ENCODE data around the gene LRRC7.

Gene LRRC7

GRCh38 chr1:69993810-69994209 lies 426.1 kb downstream of the LRRC7 start:
- H3K36me3 ChIP-seq (ENCODE audit: insufficient read depth, low read length): no peaks in the 10 kb centered on the region
- TF ChIP-seq CTCF (conservative IDR thresholded peaks at IDR 0.05; ENCODE audit: low read length) (no peak), EZH2phosphoT487 (IDR thresholded peaks at IDR 0.05; ENCODE audit: borderline replicate concordance) (no peak)

GRCh38 chr1:69994241-69994640 lies 426.5 kb downstream of the LRRC7 start:
- Histone ChIP-seq H3K9me3 (ENCODE audit: insufficient read depth, low read depth, low read length) (no peaks in the 10 kb centered on the region), H3K36me3 (ENCODE audit: insufficient read depth, low read length) (no peaks in the 10 kb centered on the region), H3K4me1 (ENCODE audit: insufficient read depth, low read length, poor library complexity, severe bottlenecking) (peaks cover 3% of the 10 kb centered on the region), H3K4me2 (ENCODE audit: low read depth, low read length, poor library complexity, severe bottlenecking) (no peak overlapping the region), H3K79me2 (ENCODE audit: insufficient read depth, low read length) (no peaks in the 10 kb centered on the region), H3K27me3 (ENCODE audit: insufficient read depth, low read length, poor library complexity, severe bottlenecking) (no peaks in the 10 kb centered on the region), H3F3A (ENCODE audit: low read depth) (no peaks in the 10 kb centered on the region), H3K9ac (ENCODE audit: low read depth, low read length, poor library complexity, severe bottlenecking) (no peak overlapping the region), H4K20me1 (ENCODE audit: insufficient read depth, low read length, poor library complexity, severe bottlenecking) (no peaks in the 10 kb centered on the region), H3K9me2 (replicated peaks; ENCODE audit: low read depth, low read length) (no peaks in the 10 kb centered on the region), H2AFZ (ENCODE audit: low read length) (0 out of 2 replicates have a peak overlapping the region, but pooled peaks have one; percentile 23), H3K4me3 (ENCODE audit: low read length, poor library complexity, severe bottlenecking) (no peak overlapping the region)
- TF ChIP-seq CTCF (conservative IDR thresholded peaks at IDR 0.05; ENCODE audit: low read length): no peak
- no peak for TF ChIP-seq EZH2phosphoT487 (IDR thresholded peaks at IDR 0.05; ENCODE audit: borderline replicate concordance)

More at GRCh38 chr1:69993810-69994209, 426.1 kb downstream of the LRRC7 start:
- Histone ChIP-seq H3K79me2 (ENCODE audit: insufficient read depth, low read length) (no peaks in the 10 kb centered on the region), H3K4me2 (ENCODE audit: low read depth, low read length, poor library complexity, severe bottlenecking) (no peak overlapping the region), H3K4me1 (ENCODE audit: insufficient read depth, low read length, poor library complexity, severe bottlenecking) (peaks cover 3% of the 10 kb centered on the region), H3K9me3 (ENCODE audit: insufficient read depth, low read depth, low read length) (no peaks in the 10 kb centered on the region), H3K9ac (ENCODE audit: low read depth, low read length, poor library complexity, severe bottlenecking) (no peak overlapping the region), H3K27me3 (ENCODE audit: insufficient read depth, low read length, poor library complexity, severe bottlenecking) (no peaks in the 10 kb centered on the region), H3K4me3 (ENCODE audit: low read length, poor library complexity, severe bottlenecking) (no peak overlapping the region), H3K9me2 (replicated peaks; ENCODE audit: low read depth, low read length) (no peaks in the 10 kb centered on the region), H4K20me1 (ENCODE audit: insufficient read depth, low read length, poor library complexity, severe bottlenecking) (no peaks in the 10 kb centered on the region), H2AFZ (ENCODE audit: low read length) (no peak overlapping the region), H3F3A (ENCODE audit: low read depth) (no peaks in the 10 kb centered on the region)

GRCh38 chr1:69998847-69999246 lies 431.1 kb downstream of the LRRC7 start:
- Histone ChIP-seq H3K36me3 (ENCODE audit: insufficient read depth, low read length) (no peaks in the 10 kb centered on the region), H2AFZ (ENCODE audit: low read length) (no peak overlapping the region), H3K4me2 (ENCODE audit: low read depth, low read length, poor library complexity, severe bottlenecking) (no peak overlapping the region), H3K79me2 (ENCODE audit: insufficient read depth, low read length) (no peaks in the 10 kb centered on the region), H3K9me3 (ENCODE audit: insufficient read depth, low read depth, low read length) (no peaks in the 10 kb centered on the region), H3K4me3 (ENCODE audit: low read length, poor library complexity, severe bottlenecking) (no peak overlapping the region), H4K20me1 (ENCODE audit: insufficient read depth, low read length, poor library complexity, severe bottlenecking) (no peaks in the 10 kb centered on the region), H3F3A (ENCODE audit: low read depth) (no peaks in the 10 kb centered on the region), H3K27me3 (ENCODE audit: insufficient read depth, low read length, poor library complexity, severe bottlenecking) (no peaks in the 10 kb centered on the region), H3K9ac (ENCODE audit: low read depth, low read length, poor library complexity, severe bottlenecking) (no peak overlapping the region), H3K4me1 (ENCODE audit: insufficient read depth, low read length, poor library complexity, severe bottlenecking) (peaks cover 13% of the 10 kb centered on the region), H3K9me2 (replicated peaks; ENCODE audit: low read depth, low read length) (no peaks in the 10 kb centered on the region)
- TF ChIP-seq EZH2phosphoT487 (IDR thresholded peaks at IDR 0.05; ENCODE audit: borderline replicate concordance): no peak
- TF ChIP-seq CTCF (conservative IDR thresholded peaks at IDR 0.05; ENCODE audit: low read length): no peak
